ENCODE results near the gene PAX3.
"Not testable (repeated sequence)": the region's sequence is repeated elsewhere in the genome, so short reads cannot be mapped to it uniquely, and the experiment has no call there.

PAX3 gene

GRCh38 chr2:222205136-222205535 lies 93.7 kb downstream of the PAX3 start:
- no peak for DNase-seq

GRCh38 chr2:222203041-222203440 lies 95.8 kb downstream of the PAX3 start:
- DNase-seq, result no peak

- no peak for DNase-seq
These were observed 102.6 kb downstream of the PAX3 start for GRCh38 chr2:222196159-222196558.

- no peak for DNase-seq
These were observed 104.1 kb downstream of the PAX3 start for GRCh38 chr2:222194669-222195068.

- no peak for DNase-seq
These were observed 105.3 kb downstream of the PAX3 start for GRCh38 chr2:222193328-222193983.

GRCh38 chr2:222180619-222181018 lies 118.2 kb downstream of the PAX3 start:
- DNase-seq, result no peak

GRCh38 chr2:222179592-222179991 lies 119.2 kb downstream of the PAX3 start:
- DNase-seq, result peak; percentile 13

- DNase-seq, result no peak
These were observed 120.3 kb downstream of the PAX3 start for GRCh38 chr2:222178450-222178849.

GRCh38 chr2:222176890-222177289 lies 121.9 kb downstream of the PAX3 start:
- no peak for DNase-seq

GRCh38 chr2:222174450-222174849 lies 124.3 kb downstream of the PAX3 start:
- no peak for DNase-seq

GRCh38 chr2:222169346-222169745 lies 129.5 kb downstream of the PAX3 start:
- DNase-seq, result no peak

GRCh38 chr2:222167762-222168161 lies 131.0 kb downstream of the PAX3 start:
- no peak for DNase-seq

- DNase-seq, result no peak
These were observed 137.9 kb downstream of the PAX3 start for GRCh38 chr2:222160944-222161343.

- no peak for DNase-seq
These were observed 138.7 kb downstream of the PAX3 start for GRCh38 chr2:222160125-222160524.

- no peak for DNase-seq
These were observed 139.6 kb downstream of the PAX3 start for GRCh38 chr2:222159221-222159620.

GRCh38 chr2:222155003-222155664 lies 143.7 kb downstream of the PAX3 start:
- DNase-seq, result not testable (repeated sequence)
